HL-60/S4 treated with retinoic acid at 250 ng/mL for 4 days and 3 days (cell line): Measurements from ENCODE around the gene EXD3.
"Not testable (repeated sequence)": the region's sequence is repeated elsewhere in the genome, so short reads cannot be mapped to it uniquely, and the experiment has no call there.

Source experiments
- in situ Hi-C: fragments of 300-500 bp; cut with MboI; formaldehyde crosslinking; loops from 2 replicates; pipeline ENCODE4 v1.7.0; 2022; ENCODE audit warnings: low sequenced_read_pairs

EXD3 gene

GRCh38 chr9:137397675-137398423, 25.1 kb downstream of the EXD3 start:
- in situ Hi-C loops = no loop called here

GRCh38 chr9:137396634-137397367, 26.2 kb downstream of the EXD3 start:
- in situ Hi-C loops = no loop called here

- in situ Hi-C loops = no loop called here
These were observed 26.7 kb downstream of the EXD3 start for GRCh38 chr9:137396227-137396626.

GRCh38 chr9:137395666-137396010, 27.3 kb downstream of the EXD3 start:
- in situ Hi-C loops = no loop called here

- in situ Hi-C loops = no loop called here
These were observed 27.9 kb downstream of the EXD3 start for GRCh38 chr9:137394866-137395665.

- in situ Hi-C loops = no loop called here
These were observed 29.5 kb downstream of the EXD3 start for GRCh38 chr9:137393176-137394150.

GRCh38 chr9:137392232-137393007, 30.5 kb downstream of the EXD3 start:
- in situ Hi-C loops = no loop called here

- in situ Hi-C loops = no loop called here
These were observed 31.6 kb downstream of the EXD3 start for GRCh38 chr9:137391411-137391754.

GRCh38 chr9:137390553-137391410, 32.2 kb downstream of the EXD3 start:
- in situ Hi-C loops = no loop called here

- in situ Hi-C loops = no loop called here
These were observed 33.6 kb downstream of the EXD3 start for GRCh38 chr9:137389428-137389746.

GRCh38 chr9:137388589-137389427, 34.2 kb downstream of the EXD3 start:
- in situ Hi-C loops = no loop called here

GRCh38 chr9:137387891-137388560, 34.9 kb downstream of the EXD3 start:
- in situ Hi-C loops = no loop called here

- in situ Hi-C loops = no loop called here
These were observed 35.7 kb downstream of the EXD3 start for GRCh38 chr9:137387114-137387890.

- in situ Hi-C loops = not testable (repeated sequence)
These were observed 36.4 kb downstream of the EXD3 start for GRCh38 chr9:137386507-137387113.

GRCh38 chr9:137385061-137385655, 37.8 kb downstream of the EXD3 start:
- in situ Hi-C loops = no loop called here
